CD14-positive monocyte (primary cell): ENCODE measurements around the gene TMEM243. TPM values are rescaled to one million over a fixed set of nuclear protein-coding genes. Genes with fewer than 3 reads are reported as not detected.
A peak's percentile ranks its signal among the peaks of the same experiment; 100 is the strongest.

Source experiments
- DNase-seq, 3 donors: peaks; one replicate each; pipeline ENCODE4 v3.0.0-alpha.2; 2011 to 2022
- H2AFZ ChIP-seq: 2 replicates; pipeline ENCODE4 v1.6.0; 2012; ENCODE audit warnings: mild to moderate bottlenecking, low read depth, low read length, inconsistent platforms; ENCODE audit not compliant: insufficient read depth, poor library complexity, severe bottlenecking
- H3K27ac ChIP-seq, 2 donors: 1 replicate in 1 of 2; 2 replicates in 1 of 2; pipeline ENCODE4 v1.5.1; 2012 to 2013; ENCODE audit warnings: low read length in 2 of 2, control low read depth in 1 of 2, inconsistent platforms in 1 of 2, low read depth in 1 of 2, mild to moderate bottlenecking in 1 of 2
- H3K27me3 ChIP-seq, 2 donors: one replicate each; pipeline versions ENCODE4 v1.6.0 to v1.6.1; 2011 to 2013; ENCODE audit warnings: low read length in 2 of 2; ENCODE audit not compliant: control insufficient read depth in 2 of 2, insufficient read depth in 2 of 2
- H3K36me3 ChIP-seq, 2 donors: replicated peaks in 1 of 2; 1 replicate in 1 of 2; 2 replicates in 1 of 2; pipeline versions ENCODE4 v1.5.1 to v1.6.1; 2012 to 2013; ENCODE audit warnings: low read length in 2 of 2, control low read depth in 1 of 2, inconsistent platforms in 1 of 2, mild to moderate bottlenecking in 1 of 2; ENCODE audit not compliant: insufficient read depth in 2 of 2, control insufficient read depth in 1 of 2
- H3K4me1 ChIP-seq, 2 donors: 1 replicate in 1 of 2; 2 replicates in 1 of 2; pipeline versions ENCODE4 v1.5.1 to v1.6.1; 2012 to 2013; ENCODE audit warnings: low read length in 2 of 2, control low read depth in 1 of 2, inconsistent platforms in 1 of 2, mild to moderate bottlenecking in 1 of 2, moderate library complexity in 1 of 2; ENCODE audit not compliant: insufficient read depth in 2 of 2, control insufficient read depth in 1 of 2
- H3K4me2 ChIP-seq: replicated peaks from 2 replicates; pipeline ENCODE3; 2012; ENCODE audit warnings: low read length, moderate library complexity, mild to moderate bottlenecking; ENCODE audit not compliant: poor library complexity, severe bottlenecking; ENCODE audit errors: extremely low read depth
- H3K4me3 ChIP-seq, 3 experiments: fragments of 200-600 bp in 1 of 3; sonication (generic) in 1 of 3; replicated peaks in 1 of 3; 1 replicate in 2 of 3; 2 replicates in 1 of 3; pipeline ENCODE4 v1.5.1; 2011 to 2013; ENCODE audit warnings: low read length in 3 of 3, mild to moderate bottlenecking in 3 of 3, control low read depth in 2 of 3, low read depth in 2 of 3, inconsistent platforms in 1 of 3, moderate library complexity in 1 of 3
- H3K79me2 ChIP-seq: 2 replicates; pipeline ENCODE4 v1.6.0; 2012; ENCODE audit warnings: mild to moderate bottlenecking, control low read depth, inconsistent platforms, low read length, moderate library complexity; ENCODE audit not compliant: insufficient read depth
- H3K9ac ChIP-seq: 2 replicates; pipeline ENCODE4 v1.6.0; 2017; ENCODE audit warnings: low read length, mild to moderate bottlenecking; ENCODE audit not compliant: insufficient read depth, poor library complexity, severe bottlenecking
- H3K9me3 ChIP-seq, 2 donors: replicated peaks in 1 of 2; 1 replicate in 1 of 2; 2 replicates in 1 of 2; pipeline versions ENCODE4 v1.5.1 to v1.6.1; 2012 to 2013; ENCODE audit warnings: low read length in 2 of 2, control low read depth in 1 of 2; ENCODE audit not compliant: control insufficient read depth in 1 of 2, insufficient read depth in 1 of 2
- H4K20me1 ChIP-seq: 2 replicates; pipeline ENCODE4 v1.6.0; 2012; ENCODE audit warnings: mild to moderate bottlenecking, low read length, control low read depth, moderate library complexity; ENCODE audit not compliant: insufficient read depth
- H3K27ac Mint-ChIP-seq, 7 donors: one replicate each; pipeline ENCODE4 v1.8.0; 2020; ENCODE audit warnings: mild to moderate bottlenecking in 7 of 7, mixed read lengths in 7 of 7, moderate library complexity in 6 of 7, inconsistent platforms in 2 of 7
- H3K27me3 Mint-ChIP-seq, 3 donors: one replicate each; pipeline ENCODE4 v1.8.0; 2021 to 2022; ENCODE audit warnings: low read depth in 3 of 3, mild to moderate bottlenecking in 3 of 3, mixed read lengths in 3 of 3, moderate library complexity in 3 of 3, inconsistent platforms in 1 of 3
- H3K36me3 Mint-ChIP-seq, 2 donors: one replicate each; pipeline ENCODE4 v1.8.0; 2020; ENCODE audit warnings: mixed read lengths in 2 of 2, inconsistent platforms in 1 of 2, mild to moderate bottlenecking in 1 of 2
- H3K4me1 Mint-ChIP-seq: one replicate; pipeline ENCODE4 v1.8.0; 2020; ENCODE audit warnings: mild to moderate bottlenecking, mixed read lengths
- H3K4me3 Mint-ChIP-seq, 2 donors: one replicate each; pipeline ENCODE4 v1.8.0; 2020; ENCODE audit warnings: mild to moderate bottlenecking in 2 of 2, mixed read lengths in 2 of 2, moderate library complexity in 1 of 2
- H3K9me3 Mint-ChIP-seq, 7 donors: one replicate each; pipeline ENCODE4 v1.8.0; 2020 to 2022; ENCODE audit warnings: mixed read lengths in 7 of 7, mild to moderate bottlenecking in 6 of 7, moderate library complexity in 6 of 7, inconsistent platforms in 2 of 7
- CTCF ChIP-seq: fragments of 200-600 bp; IDR thresholded peaks from one replicate; pipeline ENCODE4 v1.8.0; 2022; ENCODE audit warnings: antibody characterized with exemption, mild to moderate bottlenecking
- WGBS: methylation state at CpG from one replicate; pipeline ENCODE4 v1.1.5; 2013; ENCODE audit warnings: missing lambda C conversion rate; ENCODE audit not compliant: insufficient coverage; 5-methylcytosine and 5-hydroxymethylcytosine counted together
- intact Hi-C, 2 donors: fragments of 100-400 bp; cut with micrococcal nuclease; formaldehyde crosslinking; loops; one replicate each; pipeline versions ENCODE4 v1.15.0 to v1.15.1; 2023
- polyA minus RNA-seq: library from RNA; depleted of rRNA, polyadenylated mRNA; stranded (reverse); fragments of >200 nt; gene quantifications from 2 replicates; pipeline ENCODE4 v1.2.3, GENCODE V29; 2012
- polyA plus RNA-seq, 3 donors: library from polyadenylated mRNA; depleted of rRNA in 1 of 3; unstranded in 2 of 3; stranded (reverse) in 1 of 3; fragments of 300-500 nt in 2 of 3; fragments of >200 nt in 1 of 3; fragmentation: Illumina TruSeq in 2 of 3; gene quantifications; 1 replicate in 2 of 3; 2 replicates in 1 of 3; pipeline ENCODE4 v1.2.3, GENCODE V29; 2012 to 2021
- total RNA-seq, 12 experiments: library from RNA in 1 of 12; stranded (reverse) in 1 of 12; fragments of 120-200 nt in 1 of 12; gene quantifications; one replicate each; pipeline ENCODE4 v1.2.4 and lab custom pipeline; 2013 to 2026; ENCODE audit warnings: mixed read lengths in 6 of 12, inconsistent platforms in 1 of 12

TMEM243 gene
- total RNA-seq (2013): 48.4 TPM
- polyA plus RNA-seq (10 to 100 TPM; 24.9 to 43.8 (median 30.8) TPM), polyA minus RNA-seq (24.7 and 32.2 TPM in 2 replicates), total RNA-seq (lab: John Stamatoyannopoulos, UW) (3.0 to 35.0 (median 24.2) reads per million in 11 experiments)

- WGBS: 0% methylated on average over 29 of the region's 41 CpGs
- Histone ChIP-seq H3K9ac (peak within 1 kb of the TSS; percentile 93), H3K36me3 (peaks cover 0 to 3% of the 10 kb centered on the region in 2 donors), H2AFZ (peak within 1 kb of the TSS; percentile 93), H3K4me3 (peak within 1 kb of the TSS; percentile 71 to 99 (median 98)), H3K4me2 (peak within 1 kb of the TSS; percentile 97), H3K9me3 (no peaks in the 10 kb centered on the region), H3K79me2 (peaks cover 49% of the 10 kb centered on the region), H3K27me3 (peaks cover 20 to 29% of the 10 kb centered on the region in 2 donors), H3K4me1 (peaks cover 34 to 41% of the 10 kb centered on the region in 2 donors), H3K27ac (peak within 1 kb of the TSS; percentile 90 to 98), H4K20me1 (peaks cover 44% of the 10 kb centered on the region)
- Mint-ChIP-seq H3K36me3 (peaks cover 0 to 4% of the 10 kb centered on the region in 2 donors), H3K4me3 (peak within 1 kb of the TSS; percentile 98 to 99), H3K27me3 (peaks cover 0 to 12% (median 10%) of the 10 kb centered on the region in 3 donors), H3K9me3 (peaks cover 0 to 2% (median 0%) of the 10 kb centered on the region in 7 donors), H3K4me1 (peaks cover 33% of the 10 kb centered on the region), H3K27ac (peak within 1 kb of the TSS; percentile 94 to 97 (median 96))
- intact Hi-C loops: loop anchor here (10.0 kb wide), 1 partner anchor 65 kb away; the partner anchor contains the start of gene DMTF1 (in 2 of the 2)
- peak; percentile 25 for TF ChIP-seq CTCF
- DNase-seq: peak; percentile 85 to 88 (median 87)
Measured at GRCh38 chr7:87219545-87220025, at the start of gene TMEM243. Gene TMEM243 (minus strand): TSS chr7:87219732. CDS start chr7:87219503, 229 bp downstream.

- intact Hi-C loops: no loop called here
- Histone ChIP-seq H4K20me1 (no peaks in the 10 kb centered on the region), H3K4me2 (no peak overlapping the region), H3K27me3 (no peaks in the 10 kb centered on the region), H3K4me1 (no peaks in the 10 kb centered on the region), H3K36me3 (no peaks in the 10 kb centered on the region), H3K9me3 (peaks cover 0 to 8% of the 10 kb centered on the region in 2 donors), H3K9ac (no peak overlapping the region), H3K27ac (no peak overlapping the region), H3K79me2 (no peaks in the 10 kb centered on the region), H2AFZ (no peak overlapping the region), H3K4me3 (no peak overlapping the region)
- 100% methylated on average over 1 of the region's 3 CpGs for WGBS
- no peaks in the 10 kb centered on the region for H3K36me3 Mint-ChIP-seq
- H3K9me3 Mint-ChIP-seq: peaks cover 0 to 6% (median 2%) of the 10 kb centered on the region in 7 donors
- no peaks in the 10 kb centered on the region for H3K4me1 Mint-ChIP-seq
- H3K4me3 Mint-ChIP-seq: no peak overlapping the region
- peaks cover 1 to 2% (median 1%) of the 10 kb centered on the region in 3 donors for H3K27me3 Mint-ChIP-seq
- no peak overlapping the region for H3K27ac Mint-ChIP-seq
- no peak for TF ChIP-seq CTCF
- no peak for DNase-seq
Measured at GRCh38 chr7:87267239-87267900, 47.8 kb upstream of the TMEM243 start.
